Measurements from ENCODE around the gene IGF2BP2.
A peak's percentile ranks its signal among the peaks of the same experiment; 100 is the strongest.

IGF2BP2 gene

DNA sequence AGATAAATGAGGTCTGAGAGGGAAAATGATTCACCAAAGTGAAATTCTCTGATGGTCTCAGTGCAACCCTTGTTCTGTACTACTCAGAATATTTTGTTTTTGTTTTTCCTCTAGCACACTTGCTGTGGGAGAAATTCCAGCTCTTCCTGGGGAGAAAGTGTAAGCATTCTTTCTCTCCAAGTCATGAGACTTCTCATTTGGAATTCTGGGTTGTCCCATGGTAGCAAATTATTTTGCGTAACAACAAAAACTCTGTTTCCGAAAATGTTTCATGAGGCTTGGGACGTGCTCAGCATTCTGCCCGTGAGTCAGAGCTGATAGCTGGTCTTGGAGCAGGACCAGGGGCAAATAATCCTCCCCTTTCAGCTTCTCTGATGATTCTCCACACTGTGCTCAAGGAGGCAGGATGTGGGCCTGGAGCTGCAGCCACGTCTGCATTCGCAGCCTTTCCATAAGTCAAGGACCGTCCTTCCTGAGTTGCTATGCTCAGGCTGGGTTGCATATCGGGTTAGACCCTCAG lies 168.5 kb downstream of the IGF2BP2 start:
- Histone ChIP-seq H3K4me1 (ENCODE audit: control insufficient read depth, insufficient read depth, low read length) (peaks cover 58% of the 10 kb centered on the region), H3K4me3 (ENCODE audit: low read length) (no peak overlapping the region), H3K27me3 (replicated peaks; ENCODE audit: control insufficient read depth, insufficient read depth, low read length) (no peaks in the 10 kb centered on the region), H3K36me3 (ENCODE audit: control insufficient read depth, insufficient read depth, low read length, severe bottlenecking) (peaks cover 52% of the 10 kb centered on the region), H3K9ac (ENCODE audit: low read length) (peak overlapping the region; percentile 86), H3K9me3 (ENCODE audit: control insufficient read depth, low read length) (no peaks in the 10 kb centered on the region)
- DNase-seq (ENCODE audit: low read depth) = peak; percentile 96

DNA sequence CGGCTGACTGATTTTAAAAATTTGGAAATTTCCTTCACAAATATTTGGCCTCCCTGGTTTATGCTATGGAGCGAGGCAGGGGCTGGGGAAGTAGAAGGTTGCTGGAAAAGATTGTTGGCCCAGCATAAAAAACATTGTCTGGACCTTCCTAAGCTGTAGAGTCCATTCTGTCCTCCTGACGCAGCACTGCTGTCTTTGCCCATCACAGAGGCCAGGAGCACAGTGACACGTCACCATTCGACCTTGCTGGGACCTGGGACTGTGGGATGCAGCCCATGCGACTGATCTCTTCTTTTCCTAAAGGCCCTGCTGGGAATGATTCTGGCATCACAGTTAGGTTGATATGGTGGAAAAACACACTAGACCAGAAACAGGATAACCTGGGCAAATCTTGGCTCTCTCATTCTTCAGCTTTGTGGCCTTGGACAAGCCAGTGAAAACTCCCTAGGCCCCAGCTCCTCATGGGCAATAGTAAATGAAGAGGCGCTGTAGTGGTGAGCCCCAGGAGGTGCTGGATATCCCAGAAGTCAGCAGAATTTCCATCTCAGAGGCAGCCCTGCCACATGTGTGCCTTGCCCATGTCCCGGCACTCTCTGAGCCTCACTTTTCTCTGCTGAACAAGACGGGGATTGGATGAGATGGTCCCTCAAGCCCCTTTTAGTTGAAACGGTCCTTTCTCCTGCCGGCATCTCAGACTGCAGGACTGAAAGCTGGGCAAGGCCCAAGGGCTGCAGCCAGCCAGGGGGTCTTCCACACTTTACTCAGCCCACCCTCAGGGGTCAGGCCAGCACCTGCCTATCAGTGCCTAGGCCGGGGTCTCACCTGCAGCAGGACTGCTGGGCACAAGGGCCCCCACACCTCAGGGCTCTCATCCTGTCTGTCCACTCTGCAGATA lies 169.2 kb downstream of the IGF2BP2 start:
- H3K4me1 ChIP-seq (ENCODE audit: control insufficient read depth, insufficient read depth, low read length) = peaks cover 61% of the 10 kb centered on the region

DNA sequence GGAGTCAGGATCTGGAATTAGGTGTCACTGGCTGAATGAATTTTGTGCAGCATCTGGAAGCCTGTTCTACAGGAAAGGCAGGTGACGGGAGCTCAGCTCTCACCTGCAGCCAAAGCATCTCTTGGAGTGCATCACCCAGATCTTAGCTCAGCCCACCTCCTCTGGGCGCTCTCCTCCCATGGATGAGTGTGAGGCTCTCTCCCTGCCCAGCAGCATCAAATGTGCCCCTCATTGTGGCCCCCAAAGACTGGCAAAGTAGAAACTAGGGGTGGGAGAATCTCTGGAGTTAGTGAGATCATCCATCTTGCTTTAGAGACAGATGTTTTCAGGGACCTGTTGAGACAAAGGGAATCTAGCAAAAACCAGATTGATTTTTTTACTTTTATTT lies 170.1 kb downstream of the IGF2BP2 start:
- Histone ChIP-seq H3K4me3 (ENCODE audit: low read length) (no peak overlapping the region), H3K9ac (ENCODE audit: low read length) (peak overlapping the region; percentile 30), H3K9me3 (ENCODE audit: control insufficient read depth, low read length) (no peaks in the 10 kb centered on the region), H3K36me3 (ENCODE audit: control insufficient read depth, insufficient read depth, low read length, severe bottlenecking) (peaks cover 55% of the 10 kb centered on the region), H3K4me1 (ENCODE audit: control insufficient read depth, insufficient read depth, low read length) (peaks cover 59% of the 10 kb centered on the region), H3K27me3 (replicated peaks; ENCODE audit: control insufficient read depth, insufficient read depth, low read length) (no peaks in the 10 kb centered on the region)
- no peak for DNase-seq (ENCODE audit: low read depth)

More for the DNA sequence above, 169.2 kb downstream of the IGF2BP2 start:
- H3K36me3 ChIP-seq (ENCODE audit: control insufficient read depth, insufficient read depth, low read length, severe bottlenecking) = peaks cover 55% of the 10 kb centered on the region
- H3K9me3 ChIP-seq (ENCODE audit: control insufficient read depth, low read length) = no peaks in the 10 kb centered on the region
- H3K4me3 ChIP-seq (ENCODE audit: low read length) = no peak overlapping the region
- H3K9ac ChIP-seq (ENCODE audit: low read length) = peak overlapping the region; percentile 85
- DNase-seq (ENCODE audit: low read depth) = no peak
- no peaks in the 10 kb centered on the region for H3K27me3 ChIP-seq (replicated peaks; ENCODE audit: control insufficient read depth, insufficient read depth, low read length)

DNA sequence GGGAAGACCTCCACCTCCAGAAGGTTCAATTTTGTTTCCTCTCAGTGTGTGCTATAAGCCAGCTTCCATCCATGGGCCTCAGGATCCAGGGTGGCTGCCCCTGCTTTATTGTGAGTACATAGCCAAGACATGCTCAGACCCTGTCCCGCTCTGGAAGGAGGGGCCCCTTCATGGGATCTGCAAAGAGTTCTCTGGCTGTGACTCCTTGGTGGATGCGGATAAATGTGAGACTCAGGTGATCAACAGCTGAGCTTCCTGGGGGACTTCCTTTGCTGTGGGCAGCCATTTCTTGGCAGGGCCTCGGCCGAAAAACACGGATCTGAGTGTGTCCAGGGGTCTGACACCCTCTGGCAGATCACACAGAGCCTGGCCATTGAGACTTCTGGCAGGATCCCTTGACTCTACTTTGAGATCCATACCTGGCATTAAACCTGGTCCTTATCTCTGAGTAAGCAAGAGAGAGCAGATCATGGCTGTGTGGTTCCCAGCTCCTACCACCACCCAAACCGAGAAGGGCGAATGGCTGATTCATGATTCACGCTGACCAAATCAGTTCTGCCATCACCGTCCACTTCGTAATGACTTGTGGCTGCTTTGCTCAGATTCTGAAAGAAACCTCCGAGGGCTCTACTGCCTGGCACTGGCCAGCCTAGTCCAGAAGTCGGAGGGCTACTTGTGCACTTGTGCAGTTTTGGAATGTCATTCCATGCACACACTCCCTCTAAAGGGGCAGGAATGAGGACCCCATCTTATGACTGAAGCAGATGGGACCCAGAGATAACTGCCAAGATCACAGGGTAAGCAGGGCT lies 170.7 kb downstream of the IGF2BP2 start:
- no peaks in the 10 kb centered on the region for H3K9me3 ChIP-seq (ENCODE audit: control insufficient read depth, low read length)
- peaks cover 55% of the 10 kb centered on the region for H3K36me3 ChIP-seq (ENCODE audit: control insufficient read depth, insufficient read depth, low read length, severe bottlenecking)
- peak overlapping the region; percentile 30 for H3K9ac ChIP-seq (ENCODE audit: low read length)
- no peak overlapping the region for H3K4me3 ChIP-seq (ENCODE audit: low read length)
- H3K4me1 ChIP-seq (ENCODE audit: control insufficient read depth, insufficient read depth, low read length) = peaks cover 59% of the 10 kb centered on the region
- no peaks in the 10 kb centered on the region for H3K27me3 ChIP-seq (replicated peaks; ENCODE audit: control insufficient read depth, insufficient read depth, low read length)
- no peak for DNase-seq (ENCODE audit: low read depth)

DNA sequence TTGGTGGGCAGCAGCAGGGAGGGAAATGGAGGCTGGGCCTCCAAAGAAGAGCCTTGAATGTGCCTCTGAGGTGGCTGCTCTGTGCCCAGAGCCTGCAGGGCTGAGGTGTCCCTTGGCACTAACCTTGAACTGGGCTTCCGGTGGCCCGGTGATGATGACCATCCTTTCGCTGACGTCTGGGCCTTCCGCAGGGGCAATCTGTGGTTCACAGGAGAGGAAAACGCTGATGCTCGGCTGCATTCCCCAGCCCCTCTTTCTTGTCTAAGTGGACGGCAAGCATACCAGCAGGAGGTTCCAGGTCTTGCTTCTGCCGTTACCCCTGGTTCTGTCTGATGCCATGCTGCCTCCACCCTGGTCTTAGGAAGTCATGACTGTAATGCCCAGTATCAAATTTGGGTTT lies 172.9 kb downstream of the IGF2BP2 start:
- Histone ChIP-seq H3K27me3 (replicated peaks; ENCODE audit: control insufficient read depth, insufficient read depth, low read length) (no peaks in the 10 kb centered on the region), H3K36me3 (ENCODE audit: control insufficient read depth, insufficient read depth, low read length, severe bottlenecking) (peaks cover 64% of the 10 kb centered on the region), H3K9me3 (ENCODE audit: control insufficient read depth, low read length) (no peaks in the 10 kb centered on the region), H3K4me1 (ENCODE audit: control insufficient read depth, insufficient read depth, low read length) (peaks cover 51% of the 10 kb centered on the region), H3K9ac (ENCODE audit: low read length) (no peak overlapping the region), H3K4me3 (ENCODE audit: low read length) (no peak overlapping the region)
- no peak for DNase-seq (ENCODE audit: low read depth)

DNA sequence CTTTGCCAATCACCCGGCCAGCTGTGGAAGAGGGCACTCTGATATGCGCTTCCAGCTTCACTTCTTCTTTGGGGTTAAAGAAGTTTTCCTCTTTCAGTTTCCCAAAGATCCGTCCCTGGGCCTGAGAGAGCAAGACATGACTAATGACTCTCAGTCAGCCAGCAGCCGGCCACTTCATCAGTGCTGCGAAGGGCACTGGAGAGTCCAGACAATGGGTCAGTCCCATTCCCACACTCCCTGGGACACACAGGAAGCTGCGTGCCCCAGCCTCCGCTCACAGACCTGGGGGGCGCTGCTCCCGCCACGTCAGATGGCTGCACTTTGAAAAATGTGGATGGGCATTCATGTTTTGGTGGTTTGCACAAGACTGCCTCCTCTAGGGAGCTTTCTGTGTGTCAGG lies 175.4 kb downstream of the IGF2BP2 start:
- Histone ChIP-seq H3K4me3 (ENCODE audit: low read length) (no peak overlapping the region), H3K27me3 (replicated peaks; ENCODE audit: control insufficient read depth, insufficient read depth, low read length) (no peaks in the 10 kb centered on the region), H3K9ac (ENCODE audit: low read length) (peak overlapping the region; percentile 69), H3K4me1 (ENCODE audit: control insufficient read depth, insufficient read depth, low read length) (peaks cover 42% of the 10 kb centered on the region), H3K36me3 (ENCODE audit: control insufficient read depth, insufficient read depth, low read length, severe bottlenecking) (peaks cover 76% of the 10 kb centered on the region), H3K9me3 (ENCODE audit: control insufficient read depth, low read length) (no peaks in the 10 kb centered on the region)
- DNase-seq (ENCODE audit: low read depth) = no peak

DNA sequence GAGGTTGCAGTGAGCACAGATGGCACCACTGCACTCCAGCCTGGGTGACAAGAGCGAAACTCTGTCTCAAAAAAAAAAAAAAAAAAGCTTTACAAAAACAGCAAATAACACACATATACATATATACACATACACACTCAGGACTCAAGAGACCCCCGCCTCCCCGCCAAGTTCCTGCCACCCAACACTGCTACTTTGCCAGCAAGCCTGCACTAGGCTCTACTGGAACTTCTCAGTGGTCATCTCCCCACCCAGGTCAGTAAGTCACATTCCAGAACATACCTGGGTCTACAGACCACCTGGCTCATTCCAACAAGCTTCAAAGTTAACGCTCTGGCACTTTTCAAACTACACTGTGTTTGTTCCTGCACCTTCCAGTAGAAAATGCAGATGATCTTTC lies 176.4 kb downstream of the IGF2BP2 start:
- Histone ChIP-seq H3K4me1 (ENCODE audit: control insufficient read depth, insufficient read depth, low read length) (peaks cover 42% of the 10 kb centered on the region), H3K4me3 (ENCODE audit: low read length) (peak overlapping the region; percentile 1), H3K9me3 (ENCODE audit: control insufficient read depth, low read length) (no peaks in the 10 kb centered on the region), H3K36me3 (ENCODE audit: control insufficient read depth, insufficient read depth, low read length, severe bottlenecking) (peaks cover 67% of the 10 kb centered on the region), H3K27me3 (replicated peaks; ENCODE audit: control insufficient read depth, insufficient read depth, low read length) (no peaks in the 10 kb centered on the region), H3K9ac (ENCODE audit: low read length) (peak overlapping the region; percentile 69)
- no peak for DNase-seq (ENCODE audit: low read depth)

DNA sequence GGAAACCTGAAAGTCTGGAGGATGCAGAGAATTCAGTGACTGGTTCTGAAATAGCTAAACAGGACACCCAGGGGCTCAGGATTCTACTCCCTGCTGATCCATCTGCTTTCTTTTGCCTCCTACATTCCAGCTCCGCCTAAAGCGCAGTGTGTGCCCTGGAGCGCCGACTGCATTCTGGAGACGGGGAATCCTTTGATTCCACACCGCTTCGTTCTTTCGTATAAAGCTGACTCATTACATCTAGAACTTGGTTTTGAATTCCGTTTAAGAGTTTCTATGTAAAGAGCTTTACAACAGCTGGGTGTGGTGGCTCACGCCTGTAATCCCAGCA lies 177.0 kb downstream of the IGF2BP2 start:
- peaks cover 68% of the 10 kb centered on the region for H3K36me3 ChIP-seq (ENCODE audit: control insufficient read depth, insufficient read depth, low read length, severe bottlenecking)

DNA sequence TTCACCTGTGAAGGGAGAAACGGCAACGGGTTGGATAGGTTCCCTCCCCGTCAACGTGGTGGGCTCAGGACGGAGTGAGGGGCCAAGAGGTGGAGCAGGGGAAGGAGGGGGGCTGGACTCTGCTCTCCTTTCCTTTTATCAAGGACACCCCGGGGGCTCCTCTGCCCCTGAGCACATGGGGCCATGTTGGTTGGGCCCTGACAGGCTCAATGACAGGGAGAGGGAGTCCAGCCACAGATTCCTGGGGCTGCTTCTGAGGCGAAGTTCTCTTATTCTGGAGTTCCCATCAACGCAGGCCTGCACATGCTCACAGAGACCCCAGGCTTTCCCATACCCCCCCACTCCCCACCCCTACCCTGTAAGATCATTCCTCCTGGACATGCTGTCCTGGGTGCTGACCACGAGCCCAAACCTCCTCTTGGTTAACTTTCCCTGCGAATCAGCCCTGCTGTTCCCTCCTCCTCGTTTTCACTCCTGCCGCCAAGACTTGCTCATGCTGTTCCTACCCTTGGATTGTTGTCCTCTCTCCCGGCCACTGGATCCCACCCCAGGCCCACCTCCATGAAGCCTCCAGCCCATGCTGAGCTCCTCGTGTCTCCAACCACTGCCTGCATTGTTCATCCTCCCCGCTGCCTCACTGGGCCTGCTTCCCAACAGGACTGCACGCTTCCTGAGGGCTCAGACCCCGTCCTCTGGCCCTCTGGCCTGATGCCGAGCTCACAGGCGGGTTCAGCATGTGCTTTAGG lies 177.5 kb downstream of the IGF2BP2 start:
- DNase-seq (ENCODE audit: low read depth) = no peak
- peaks cover 66% of the 10 kb centered on the region for H3K36me3 ChIP-seq (ENCODE audit: control insufficient read depth, insufficient read depth, low read length, severe bottlenecking)
- no peaks in the 10 kb centered on the region for H3K9me3 ChIP-seq (ENCODE audit: control insufficient read depth, low read length)
- H3K9ac ChIP-seq (ENCODE audit: low read length) = no peak overlapping the region
- H3K27me3 ChIP-seq (replicated peaks; ENCODE audit: control insufficient read depth, insufficient read depth, low read length) = no peaks in the 10 kb centered on the region
- H3K4me1 ChIP-seq (ENCODE audit: control insufficient read depth, insufficient read depth, low read length) = peaks cover 42% of the 10 kb centered on the region
- H3K4me3 ChIP-seq (ENCODE audit: low read length) = no peak overlapping the region

More for the DNA sequence above, 177.0 kb downstream of the IGF2BP2 start:
- no peak overlapping the region for H3K4me3 ChIP-seq (ENCODE audit: low read length)
- no peaks in the 10 kb centered on the region for H3K9me3 ChIP-seq (ENCODE audit: control insufficient read depth, low read length)
- no peak overlapping the region for H3K9ac ChIP-seq (ENCODE audit: low read length)
- no peaks in the 10 kb centered on the region for H3K27me3 ChIP-seq (replicated peaks; ENCODE audit: control insufficient read depth, insufficient read depth, low read length)
- no peak for DNase-seq (ENCODE audit: low read depth)
- H3K4me1 ChIP-seq (ENCODE audit: control insufficient read depth, insufficient read depth, low read length) = peaks cover 42% of the 10 kb centered on the region

DNA sequence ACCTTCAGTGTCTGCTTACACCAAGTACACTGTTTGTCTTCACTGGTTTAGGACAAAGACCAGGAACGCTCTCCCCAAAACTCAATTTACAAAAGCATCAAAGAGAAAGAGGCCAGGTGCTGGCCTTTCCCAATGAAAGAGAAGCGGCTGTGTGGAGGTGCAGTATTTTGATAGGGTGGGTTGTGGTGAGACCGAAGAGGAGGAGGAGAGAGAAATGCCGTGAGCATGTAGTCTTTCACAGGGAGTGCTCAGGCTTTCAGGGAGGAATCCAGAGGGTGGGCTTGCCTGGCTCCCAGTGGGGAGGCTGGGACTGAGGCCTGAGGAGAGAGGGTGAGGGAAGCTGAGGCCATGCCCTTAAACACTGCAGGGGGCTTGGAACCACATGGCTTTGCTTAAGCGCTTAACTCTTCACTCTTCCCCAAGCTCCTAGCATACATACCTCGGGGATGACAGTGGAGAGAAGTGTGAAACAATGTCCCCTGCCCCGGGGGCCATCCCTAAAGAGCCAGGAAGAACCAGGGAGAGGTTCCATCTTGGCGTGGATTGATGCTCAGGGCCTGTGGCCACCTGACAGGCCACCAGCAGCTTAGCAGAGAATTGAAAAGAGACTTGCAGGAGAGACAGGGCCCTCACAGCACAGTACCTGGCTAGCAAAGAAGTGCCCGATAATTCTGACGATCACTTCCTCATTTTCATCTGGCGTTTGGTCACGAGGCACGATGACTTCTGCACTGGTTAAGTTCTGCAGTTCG lies 178.3 kb downstream of the IGF2BP2 start:
- Histone ChIP-seq H3K27me3 (replicated peaks; ENCODE audit: control insufficient read depth, insufficient read depth, low read length) (no peaks in the 10 kb centered on the region), H3K36me3 (ENCODE audit: control insufficient read depth, insufficient read depth, low read length, severe bottlenecking) (peaks cover 61% of the 10 kb centered on the region), H3K9ac (ENCODE audit: low read length) (peak overlapping the region; percentile 25), H3K4me1 (ENCODE audit: control insufficient read depth, insufficient read depth, low read length) (peaks cover 40% of the 10 kb centered on the region), H3K9me3 (ENCODE audit: control insufficient read depth, low read length) (no peaks in the 10 kb centered on the region), H3K4me3 (ENCODE audit: low read length) (no peak overlapping the region)
- DNase-seq (ENCODE audit: low read depth) = no peak

All from adipocyte (in vitro differentiated cells).